SH-SY5Y (cell line): ENCODE results near the gene ACBD6.

Source experiments
- GATA2 ChIP-seq: IDR thresholded peaks from 2 replicates; pipeline ENCODE4 v1.6.1; 2011; ENCODE audit warnings: mild to moderate bottlenecking, low read depth, low read length
- GATA3 ChIP-seq: IDR thresholded peaks from 2 replicates; pipeline ENCODE4 v1.6.1; 2011; ENCODE audit warnings: low read depth, mild to moderate bottlenecking, low read length, moderate library complexity

DNA sequence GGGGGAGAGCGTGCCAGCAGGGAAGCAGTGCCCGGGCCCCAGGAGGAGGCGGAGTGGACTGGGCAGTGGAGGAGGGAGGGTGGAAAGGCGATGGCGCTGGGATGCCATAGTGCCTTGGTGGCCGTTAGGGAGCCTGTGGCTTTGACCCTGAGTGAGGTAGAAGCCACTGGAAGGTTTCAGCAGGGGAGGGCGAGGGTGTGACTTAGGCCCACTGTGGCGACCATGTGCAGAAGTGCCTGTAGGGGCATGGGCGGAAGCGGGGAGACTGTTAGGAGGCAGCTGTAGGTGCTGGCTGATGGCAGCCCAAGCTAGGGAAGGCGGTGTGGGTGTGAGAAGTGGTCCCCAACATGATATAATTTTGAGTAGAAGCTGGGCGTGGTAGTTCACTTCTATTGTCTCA, 244.1 kb downstream of the ACBD6 start:
- TF ChIP-seq GATA3: no peak
- TF ChIP-seq GATA2: no peak
